Uterus (tissue), 4 donors: ENCODE results near the gene ZNF337. TPM values are rescaled to one million over a fixed set of nuclear protein-coding genes. Genes with fewer than 3 reads are reported as not detected.
"Not testable (repeated sequence)": the region's sequence is repeated elsewhere in the genome, so short reads cannot be mapped to it uniquely, and the experiment has no call there.

Experiments used
- DNase-seq, 2 donors: peaks; one replicate each; pipeline ENCODE4 v3.0.0-alpha.2; 2019 to 2020
- H3K27ac ChIP-seq, 2 donors: fragments of 200-600 bp; sonication (generic); 1 replicate in 1 of 2; 2 replicates in 1 of 2; pipeline ENCODE4 v1.5.1; 2016 to 2018
- H3K27me3 ChIP-seq, 2 donors: fragments of 200-600 bp; sonication (generic); one replicate each; pipeline ENCODE4 v1.5.1; 2018 to 2019; ENCODE audit warnings: control low read depth in 1 of 2
- H3K36me3 ChIP-seq, 2 donors: fragments of 200-600 bp; sonication (generic); one replicate each; pipeline ENCODE4 v1.5.1; 2019; ENCODE audit warnings: control low read depth in 1 of 2
- H3K4me1 ChIP-seq, 2 donors: fragments of 200-600 bp; sonication (generic); one replicate each; pipeline ENCODE4 v1.5.1; 2018 to 2019; ENCODE audit warnings: control low read depth in 1 of 2
- H3K4me3 ChIP-seq, 2 donors: fragments of 200-600 bp; sonication (generic); 1 replicate in 1 of 2; 2 replicates in 1 of 2; pipeline ENCODE4 v1.5.1; 2018 to 2019; ENCODE audit warnings: mild to moderate bottlenecking in 1 of 2
- H3K9me3 ChIP-seq, 2 donors: fragments of 200-600 bp; sonication (generic); one replicate each; pipeline ENCODE4 v1.5.1; 2019; ENCODE audit warnings: control low read depth in 1 of 2
- POLR2A ChIP-seq, 2 donors: fragments of 450-650 bp; IDR thresholded peaks; one replicate each; pipeline ENCODE4 v1.6.1; 2016; ENCODE audit warnings: antibody characterized with exemption in 2 of 2, mild to moderate bottlenecking in 1 of 2, moderate library complexity in 1 of 2
- intact Hi-C: fragments of 100-400 bp; cut with DNase I; formaldehyde crosslinking; loops from one replicate; pipeline ENCODE4 v1.15.1; 2023; ENCODE audit warnings: low total_unique reads
- total RNA-seq, 4 donors: library from RNA; depleted of rRNA in 3 of 4; stranded (reverse); fragments of >200 nt in 3 of 4; gene quantifications; one replicate each; pipeline versions ENCODE4 v1.1.0 to v1.2.4, GENCODE V29; 2014 to 2023
- TF ChIP-seq, protein P1 (sequence below), 4 experiments: fragments of 200-600 bp in 2 of 4; fragments of 450-650 bp in 2 of 4; sonication (generic) in 2 of 4; IDR thresholded peaks; one replicate each; pipeline ENCODE4 v1.5.1; 2016 to 2019; ENCODE audit warnings: antibody characterized with exemption in 4 of 4, mild to moderate bottlenecking in 2 of 4, moderate library complexity in 1 of 4
- donor health status: DM: yes; HTN: yes; CAD: no.

The ZNF337 gene
- total RNA-seq, 4 donors from 2014 or later, result 2.6 to 32.4 (median 19.0) TPM

DNA sequence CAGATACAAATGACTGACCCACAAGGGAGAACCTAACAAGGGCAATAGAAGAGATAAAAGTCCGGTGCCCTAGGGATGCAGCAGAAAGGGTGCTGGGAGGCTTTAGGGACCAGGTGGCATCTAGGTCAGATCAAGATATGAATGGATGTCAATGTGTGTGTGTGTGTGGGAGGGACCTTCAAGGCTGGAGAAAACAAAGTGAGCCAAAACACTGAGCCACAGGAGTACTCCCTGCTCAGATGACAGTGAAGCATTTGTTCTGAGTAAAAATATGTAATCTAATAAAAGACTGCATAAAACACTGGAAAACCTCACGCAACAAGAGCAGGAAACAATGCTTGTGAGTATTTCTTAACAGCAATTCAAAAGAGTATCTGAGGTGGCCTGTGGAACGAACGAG is 28.2 kb downstream of the ZNF337 start:
- TF ChIP-seq POLR2A (IDR thresholded peaks at IDR 0.05), result no peak
- TF ChIP-seq, protein P1, sequence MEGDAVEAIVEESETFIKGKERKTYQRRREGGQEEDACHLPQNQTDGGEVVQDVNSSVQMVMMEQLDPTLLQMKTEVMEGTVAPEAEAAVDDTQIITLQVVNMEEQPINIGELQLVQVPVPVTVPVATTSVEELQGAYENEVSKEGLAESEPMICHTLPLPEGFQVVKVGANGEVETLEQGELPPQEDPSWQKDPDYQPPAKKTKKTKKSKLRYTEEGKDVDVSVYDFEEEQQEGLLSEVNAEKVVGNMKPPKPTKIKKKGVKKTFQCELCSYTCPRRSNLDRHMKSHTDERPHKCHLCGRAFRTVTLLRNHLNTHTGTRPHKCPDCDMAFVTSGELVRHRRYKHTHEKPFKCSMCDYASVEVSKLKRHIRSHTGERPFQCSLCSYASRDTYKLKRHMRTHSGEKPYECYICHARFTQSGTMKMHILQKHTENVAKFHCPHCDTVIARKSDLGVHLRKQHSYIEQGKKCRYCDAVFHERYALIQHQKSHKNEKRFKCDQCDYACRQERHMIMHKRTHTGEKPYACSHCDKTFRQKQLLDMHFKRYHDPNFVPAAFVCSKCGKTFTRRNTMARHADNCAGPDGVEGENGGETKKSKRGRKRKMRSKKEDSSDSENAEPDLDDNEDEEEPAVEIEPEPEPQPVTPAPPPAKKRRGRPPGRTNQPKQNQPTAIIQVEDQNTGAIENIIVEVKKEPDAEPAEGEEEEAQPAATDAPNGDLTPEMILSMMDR (IDR thresholded peaks at IDR 0.05), result no peak
- Histone ChIP-seq H3K4me1 (no peaks in the 10 kb centered on the region), H3K27me3 (no peaks in the 10 kb centered on the region), H3K27ac (no peak overlapping the region), H3K4me3 (no peak overlapping the region), H3K36me3 (no peaks in the 10 kb centered on the region), H3K9me3 (no peaks in the 10 kb centered on the region)
- DNase-seq, result no peak
- intact Hi-C loops, result no loop called here

DNA sequence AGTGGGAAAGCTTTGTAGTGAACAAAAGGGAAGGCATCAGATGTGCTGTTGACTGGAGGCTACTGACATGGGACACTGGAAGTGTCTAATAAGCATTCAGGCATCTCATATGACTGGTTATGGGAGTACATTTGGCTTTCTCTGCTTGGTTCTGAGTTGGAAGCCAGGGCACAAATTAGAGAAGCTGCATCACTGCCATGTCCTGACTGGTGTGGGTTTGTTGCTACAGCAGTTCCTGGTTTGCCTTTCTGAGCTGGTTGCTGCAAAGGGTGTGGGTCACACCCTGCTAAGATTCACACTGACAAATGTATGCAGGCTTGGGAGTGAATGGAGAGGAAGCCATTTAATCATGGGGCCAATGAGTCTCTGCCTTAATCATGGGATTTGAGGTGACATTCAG is 36.7 kb downstream of the ZNF337 start:
- Histone ChIP-seq H3K4me3 (no peak overlapping the region), H3K27me3 (no peaks in the 10 kb centered on the region), H3K36me3 (no peaks in the 10 kb centered on the region), H3K9me3 (no peaks in the 10 kb centered on the region), H3K27ac (no peak overlapping the region), H3K4me1 (no peaks in the 10 kb centered on the region)
- intact Hi-C loops, result no loop called here
- TF ChIP-seq POLR2A (IDR thresholded peaks at IDR 0.05), result no peak
- TF ChIP-seq, protein P1 (IDR thresholded peaks at IDR 0.05), result no peak
- DNase-seq, result no peak

DNA sequence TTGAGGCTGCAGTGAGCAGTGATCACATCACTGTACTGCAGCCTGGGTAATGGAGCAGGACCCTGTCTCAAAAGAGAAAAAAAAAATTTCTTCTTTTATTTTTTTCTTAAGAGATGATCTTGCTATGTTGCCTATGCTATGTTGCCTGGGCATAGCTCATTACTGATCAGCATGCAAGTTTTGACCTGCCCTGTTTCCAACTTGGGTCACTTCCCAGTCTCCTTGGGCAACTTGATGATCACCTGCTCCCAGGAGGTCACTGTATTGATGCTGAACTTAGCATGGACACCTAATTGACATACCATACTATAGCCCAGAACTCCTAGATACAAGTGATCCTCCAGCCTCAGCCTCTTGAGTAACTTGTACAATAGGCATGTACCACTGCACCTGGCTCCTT is 42.2 kb downstream of the ZNF337 start:
- Histone ChIP-seq H3K36me3 (no peaks in the 10 kb centered on the region), H3K27ac (no peak overlapping the region), H3K27me3 (no peaks in the 10 kb centered on the region), H3K9me3 (no peaks in the 10 kb centered on the region), H3K4me3 (no peak overlapping the region), H3K4me1 (no peaks in the 10 kb centered on the region)
- intact Hi-C loops, result no loop called here
- no peak for DNase-seq
- TF ChIP-seq, protein P1 (IDR thresholded peaks at IDR 0.05), result no peak
- TF ChIP-seq POLR2A (IDR thresholded peaks at IDR 0.05), result no peak

DNA sequence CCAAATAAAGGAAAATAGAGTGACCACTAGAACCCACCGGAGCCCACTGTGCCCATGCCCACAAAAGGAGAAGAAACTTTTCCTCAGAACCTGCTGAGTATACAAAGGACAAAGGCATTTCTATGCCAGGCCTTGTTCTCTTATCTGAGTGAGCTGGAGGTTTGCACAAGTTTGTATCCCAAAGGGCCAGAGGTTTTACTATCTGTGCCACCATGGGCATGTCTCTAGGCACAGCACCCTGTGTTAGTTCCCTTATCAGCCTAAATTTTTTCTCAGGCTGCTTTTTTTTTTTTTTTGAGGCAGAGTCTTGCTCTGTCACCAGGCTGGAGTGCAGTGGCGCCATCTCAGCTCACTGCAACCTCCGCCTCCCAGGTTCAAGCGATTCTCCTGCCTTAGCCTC is 43.8 kb downstream of the ZNF337 start:
- DNase-seq, intact Hi-C loops, H3K36me3 ChIP-seq, H3K27ac ChIP-seq, H3K4me1 ChIP-seq, H3K4me3 ChIP-seq, H3K9me3 ChIP-seq, H3K27me3 ChIP-seq: not testable (repeated sequence)

DNA sequence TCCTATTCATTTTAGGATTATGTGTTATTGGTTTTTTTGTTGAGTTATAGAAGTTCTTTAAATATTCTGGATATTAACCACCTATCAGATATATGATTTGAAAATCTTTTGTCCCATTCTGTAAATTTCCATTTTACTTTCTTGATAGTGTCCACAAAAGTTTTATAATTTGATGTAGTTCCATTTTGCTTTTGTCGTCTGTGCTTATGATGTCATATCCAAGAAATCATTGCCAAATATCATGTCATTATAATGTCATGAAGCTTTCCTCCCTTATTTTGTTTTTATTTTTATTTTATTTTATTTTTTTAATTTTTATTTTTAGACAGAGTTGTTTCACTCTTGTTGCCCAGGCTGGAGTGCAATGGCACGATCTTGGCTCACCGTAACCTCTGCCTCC is 51.8 kb downstream of the ZNF337 start:
- intact Hi-C loops, result no loop called here
- Histone ChIP-seq H3K27me3 (no peaks in the 10 kb centered on the region), H3K27ac (no peak overlapping the region), H3K36me3 (no peaks in the 10 kb centered on the region), H3K9me3 (no peaks in the 10 kb centered on the region), H3K4me1 (no peaks in the 10 kb centered on the region), H3K4me3 (no peak overlapping the region)
- no peak for DNase-seq
- TF ChIP-seq POLR2A (IDR thresholded peaks at IDR 0.05), result no peak
- TF ChIP-seq, protein P1 (IDR thresholded peaks at IDR 0.05), result no peak

DNA sequence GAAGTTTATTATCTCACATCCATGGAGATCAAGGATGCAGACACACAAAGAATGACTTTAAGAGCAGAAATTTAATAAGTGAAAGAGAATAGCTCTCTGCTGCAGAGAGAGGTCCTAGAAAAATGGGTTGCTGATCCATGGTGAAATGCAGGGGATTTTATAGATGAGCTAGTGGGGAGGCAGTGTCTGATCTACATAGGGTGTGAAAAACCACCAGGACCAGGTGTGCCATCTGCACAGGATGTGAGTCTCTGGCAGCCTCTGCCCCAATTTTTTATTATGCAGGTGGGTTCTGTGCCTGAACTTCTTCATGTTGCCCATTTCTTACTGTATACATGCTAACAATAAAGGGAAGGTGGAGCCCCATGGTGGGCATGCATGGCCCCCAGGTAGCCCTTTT is 52.9 kb downstream of the ZNF337 start:
- no peaks in the 10 kb centered on the region for H3K36me3 ChIP-seq
- TF ChIP-seq, protein P1 (IDR thresholded peaks at IDR 0.05), result no peak
- TF ChIP-seq POLR2A (IDR thresholded peaks at IDR 0.05), result no peak
- no peak overlapping the region for H3K27ac ChIP-seq
- no peaks in the 10 kb centered on the region for H3K4me1 ChIP-seq
- intact Hi-C loops, result no loop called here
- no peaks in the 10 kb centered on the region for H3K9me3 ChIP-seq
- H3K27me3 ChIP-seq, result no peaks in the 10 kb centered on the region
- H3K4me3 ChIP-seq, result no peak overlapping the region
- no peak for DNase-seq
